Tibial artery (tissue), 4 donors: ENCODE data around the gene NIBAN1.

ENCODE experiments used
- DNase-seq, 2 donors: peaks; one replicate each; pipeline ENCODE4 v3.0.0-alpha.2; 2019
- H3K27ac ChIP-seq, 2 donors: fragments of 200-600 bp; sonication (generic) in 1 of 2; 1 replicate in 1 of 2; 2 replicates in 1 of 2; pipeline ENCODE4 v1.5.1; 2018 to 2019; ENCODE audit warnings: mild to moderate bottlenecking in 1 of 2
- H3K27me3 ChIP-seq, 2 donors: fragments of 200-600 bp; sonication (generic) in 1 of 2; one replicate each; pipeline versions ENCODE4 v1.5.1 to v1.6.0; 2016 to 2019
- H3K36me3 ChIP-seq, 3 donors: fragments of 200-600 bp; sonication (generic) in 2 of 3; one replicate each; pipeline ENCODE4 v1.5.1; 2016 to 2019; ENCODE audit warnings: mild to moderate bottlenecking in 2 of 3
- H3K4me1 ChIP-seq, 4 donors: fragments of 200-600 bp; sonication (generic) in 2 of 4; 1 replicate in 3 of 4; 2 replicates in 1 of 4; pipeline ENCODE4 v1.5.1; 2016 to 2019
- H3K4me3 ChIP-seq, 2 donors: fragments of 200-600 bp; sonication (generic) in 1 of 2; 1 replicate in 1 of 2; 2 replicates in 1 of 2; pipeline ENCODE4 v1.5.1; 2018 to 2019; ENCODE audit warnings: mild to moderate bottlenecking in 2 of 2
- H3K9me3 ChIP-seq, 3 donors: fragments of 200-600 bp; sonication (generic) in 1 of 3; one replicate each; pipeline ENCODE4 v1.5.1; 2016 to 2019
- intact Hi-C: fragments of 100-400 bp; cut with DNase I; formaldehyde crosslinking; loops from one replicate; pipeline ENCODE4 v1.15.0; 2023; ENCODE audit warnings: low total_unique reads
- TF ChIP-seq, protein P1 (sequence below), 2 experiments: fragments of 200-600 bp in 1 of 2; fragments of 450-650 bp in 1 of 2; IDR thresholded peaks; one replicate each; pipeline ENCODE4 v1.5.1; 2017 to 2019; ENCODE audit warnings: antibody characterized with exemption in 2 of 2, mild to moderate bottlenecking in 1 of 2, moderate library complexity in 1 of 2

The NIBAN1 gene

GRCh38 chr1:184953600-184954219 lies 20.6 kb downstream of the NIBAN1 start:
- H3K27ac ChIP-seq, result peak overlapping the region; percentile 51 to 72
- no peaks in the 10 kb centered on the region for H3K27me3 ChIP-seq
- H3K4me1 ChIP-seq, result peaks cover 0 to 70% (median 28%) of the 10 kb centered on the region in 4 donors
- no peaks in the 10 kb centered on the region for H3K9me3 ChIP-seq
- TF ChIP-seq, protein P1, sequence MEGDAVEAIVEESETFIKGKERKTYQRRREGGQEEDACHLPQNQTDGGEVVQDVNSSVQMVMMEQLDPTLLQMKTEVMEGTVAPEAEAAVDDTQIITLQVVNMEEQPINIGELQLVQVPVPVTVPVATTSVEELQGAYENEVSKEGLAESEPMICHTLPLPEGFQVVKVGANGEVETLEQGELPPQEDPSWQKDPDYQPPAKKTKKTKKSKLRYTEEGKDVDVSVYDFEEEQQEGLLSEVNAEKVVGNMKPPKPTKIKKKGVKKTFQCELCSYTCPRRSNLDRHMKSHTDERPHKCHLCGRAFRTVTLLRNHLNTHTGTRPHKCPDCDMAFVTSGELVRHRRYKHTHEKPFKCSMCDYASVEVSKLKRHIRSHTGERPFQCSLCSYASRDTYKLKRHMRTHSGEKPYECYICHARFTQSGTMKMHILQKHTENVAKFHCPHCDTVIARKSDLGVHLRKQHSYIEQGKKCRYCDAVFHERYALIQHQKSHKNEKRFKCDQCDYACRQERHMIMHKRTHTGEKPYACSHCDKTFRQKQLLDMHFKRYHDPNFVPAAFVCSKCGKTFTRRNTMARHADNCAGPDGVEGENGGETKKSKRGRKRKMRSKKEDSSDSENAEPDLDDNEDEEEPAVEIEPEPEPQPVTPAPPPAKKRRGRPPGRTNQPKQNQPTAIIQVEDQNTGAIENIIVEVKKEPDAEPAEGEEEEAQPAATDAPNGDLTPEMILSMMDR (IDR thresholded peaks at IDR 0.05), result no peak
- no peak overlapping the region for H3K4me3 ChIP-seq
- H3K36me3 ChIP-seq, result no peaks in the 10 kb centered on the region
- intact Hi-C loops, result no loop called here
- no peak for DNase-seq

GRCh38 chr1:184952428-184952827 lies 21.9 kb downstream of the NIBAN1 start:
- intact Hi-C loops, result no loop called here
- TF ChIP-seq, protein P1 (IDR thresholded peaks at IDR 0.05), result no peak
- H3K9me3 ChIP-seq, result no peaks in the 10 kb centered on the region
- H3K36me3 ChIP-seq, result no peaks in the 10 kb centered on the region
- DNase-seq, result no peak
- no peaks in the 10 kb centered on the region for H3K27me3 ChIP-seq
- H3K4me3 ChIP-seq, result no peak overlapping the region
- peaks cover 0 to 69% (median 22%) of the 10 kb centered on the region in 4 donors for H3K4me1 ChIP-seq
- peak overlapping the region; percentile 48 to 72 for H3K27ac ChIP-seq

GRCh38 chr1:184951788-184952187 lies 22.5 kb downstream of the NIBAN1 start:
- peaks cover 0 to 69% (median 28%) of the 10 kb centered on the region in 4 donors for H3K4me1 ChIP-seq
- H3K4me3 ChIP-seq, result no peak overlapping the region
- intact Hi-C loops, result no loop called here
- no peak for DNase-seq
- no peaks in the 10 kb centered on the region for H3K9me3 ChIP-seq
- H3K36me3 ChIP-seq, result no peaks in the 10 kb centered on the region
- H3K27me3 ChIP-seq, result no peaks in the 10 kb centered on the region
- TF ChIP-seq, protein P1 (IDR thresholded peaks at IDR 0.05), result no peak
- H3K27ac ChIP-seq, result peak overlapping the region; percentile 48 to 72

DNA sequence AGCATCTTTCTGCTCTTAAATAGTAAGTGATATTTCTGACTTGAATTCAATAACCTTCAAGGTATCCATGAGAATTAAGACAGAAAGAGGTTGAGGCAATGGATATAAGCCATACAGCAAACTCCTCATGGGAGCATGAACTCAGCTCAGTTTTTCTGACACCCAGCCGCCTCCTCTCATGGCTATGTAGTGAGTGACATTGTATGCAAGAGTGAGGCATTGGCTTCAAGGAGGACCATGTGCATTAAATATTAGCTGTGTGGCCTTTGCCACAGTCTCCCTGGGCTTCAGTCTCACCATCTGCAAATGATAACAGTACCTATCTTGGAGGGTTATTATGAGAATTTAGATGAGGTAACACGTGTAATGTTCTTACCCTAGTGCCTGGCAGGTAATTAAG lies 23.4 kb downstream of the NIBAN1 start:
- DNase-seq, result no peak
- Histone ChIP-seq H3K27me3 (no peaks in the 10 kb centered on the region), H3K9me3 (no peaks in the 10 kb centered on the region), H3K36me3 (no peaks in the 10 kb centered on the region), H3K4me1 (peaks cover 0 to 69% (median 35%) of the 10 kb centered on the region in 4 donors), H3K4me3 (no peak overlapping the region), H3K27ac (peak overlapping the region; percentile 48 to 72)
- TF ChIP-seq, protein P1 (IDR thresholded peaks at IDR 0.05), result no peak
- intact Hi-C loops, result no loop called here

DNA sequence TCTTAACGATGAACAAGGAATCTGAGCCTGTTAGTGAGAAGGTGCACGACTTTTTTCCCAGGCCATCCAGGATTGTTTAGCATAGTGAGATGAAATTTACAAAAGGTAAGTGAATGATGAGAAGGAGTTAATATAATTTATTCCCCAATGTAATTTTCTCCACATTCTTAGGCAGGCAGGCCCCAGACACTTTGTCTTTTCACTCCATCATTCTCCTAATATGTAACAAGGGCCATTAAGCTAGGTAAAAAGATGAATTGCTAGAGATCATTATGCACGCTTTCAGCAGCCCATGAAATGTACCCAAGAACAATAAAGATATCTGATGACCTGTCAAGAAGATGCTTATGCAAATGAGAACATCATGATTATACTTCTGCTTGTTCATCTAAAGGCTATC lies 24.1 kb downstream of the NIBAN1 start:
- Histone ChIP-seq H3K4me3 (no peak overlapping the region), H3K4me1 (peaks cover 0 to 71% (median 42%) of the 10 kb centered on the region in 4 donors), H3K36me3 (no peaks in the 10 kb centered on the region), H3K27me3 (no peaks in the 10 kb centered on the region), H3K9me3 (no peaks in the 10 kb centered on the region), H3K27ac (no peak overlapping the region)
- intact Hi-C loops, result no loop called here
- DNase-seq, result no peak
- TF ChIP-seq, protein P1 (IDR thresholded peaks at IDR 0.05), result no peak
